ENCODE results near the gene NLE1.

NLE1 gene

DNA sequence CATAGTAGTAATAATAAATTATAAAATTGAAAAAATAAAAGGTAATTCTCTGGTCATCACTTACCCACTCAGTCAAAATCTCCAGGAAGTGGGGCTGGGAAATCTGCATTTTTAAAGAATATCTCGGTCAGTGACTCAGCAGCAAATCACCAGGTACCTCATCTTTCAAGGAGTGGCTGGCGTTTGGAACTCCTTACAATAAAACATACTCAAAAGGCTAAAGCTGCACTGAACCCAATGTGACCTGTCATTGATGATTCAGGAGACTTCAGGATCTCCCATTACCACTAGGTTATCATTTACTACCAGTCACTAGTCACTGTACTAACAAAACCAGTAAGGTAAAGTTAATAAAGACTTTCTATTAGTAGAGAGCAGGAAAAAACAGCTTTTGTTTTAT is 57.1 kb downstream of the NLE1 start:
- DNase-seq, result peak; percentile 47

DNA sequence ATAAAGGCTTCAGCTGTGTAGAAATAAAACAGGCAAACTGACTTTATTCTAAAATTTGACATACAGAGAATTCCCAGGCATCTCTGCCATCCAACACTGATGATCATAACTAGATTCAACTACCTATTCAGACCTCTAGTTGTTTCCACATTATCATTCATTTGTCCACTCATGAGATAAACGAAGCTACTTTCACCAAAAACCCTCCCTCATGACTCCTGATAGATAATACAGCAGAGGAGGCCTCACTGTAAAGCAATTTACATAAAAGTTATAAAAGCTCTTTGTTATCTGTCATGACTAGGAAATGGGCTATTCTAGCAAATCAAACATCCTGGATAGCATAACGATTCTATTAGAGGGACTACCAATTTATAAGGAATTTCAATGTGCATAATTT is 59.0 kb downstream of the NLE1 start:
- DNase-seq, result no peak

DNA sequence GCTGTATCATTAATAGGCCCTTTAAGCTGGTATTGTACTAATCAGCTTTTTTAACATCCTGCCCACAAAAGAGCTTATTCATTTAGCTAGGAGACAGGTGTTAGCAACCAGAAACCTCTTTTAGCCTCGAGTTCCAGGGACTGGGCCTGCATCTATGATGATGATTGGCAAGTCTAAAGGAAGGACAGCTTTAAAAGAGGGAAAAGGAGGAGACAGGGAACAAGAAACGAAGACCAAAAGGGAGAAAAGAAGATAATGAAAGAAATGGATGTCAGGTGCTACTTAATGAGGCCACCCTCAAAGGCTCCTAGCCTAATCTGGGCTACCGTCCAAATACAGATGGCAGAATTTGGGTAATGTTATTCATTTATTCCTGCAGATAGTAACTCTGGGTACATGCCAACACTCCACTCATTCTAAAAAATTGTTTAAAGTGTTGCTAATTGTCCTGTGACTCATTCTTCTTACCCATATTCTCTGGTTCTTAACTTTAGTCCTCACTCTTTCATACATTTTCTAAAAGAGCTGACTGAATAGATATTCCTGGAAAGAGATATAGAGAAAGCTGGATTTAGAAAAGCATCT is 59.9 kb downstream of the NLE1 start:
- peak; percentile 72 for DNase-seq

DNA sequence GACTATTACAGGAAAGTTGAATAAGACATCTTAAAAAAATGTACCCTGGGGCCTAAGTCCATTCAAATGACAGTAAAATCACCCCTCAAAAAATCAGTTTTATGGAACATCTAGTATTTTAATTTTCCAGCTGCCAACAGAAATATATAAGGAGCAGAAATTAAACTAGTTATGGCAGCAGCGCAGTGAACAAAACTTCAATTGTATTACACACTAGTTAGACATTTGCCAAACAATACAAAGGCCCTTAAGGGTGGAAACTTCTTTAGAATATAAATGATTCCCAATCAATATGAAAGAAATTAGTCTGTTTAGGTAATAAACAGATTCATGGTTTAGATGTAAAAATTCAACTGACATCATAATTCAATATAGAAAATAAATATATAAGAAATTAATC is 60.5 kb downstream of the NLE1 start:
- DNase-seq, result no peak

DNA sequence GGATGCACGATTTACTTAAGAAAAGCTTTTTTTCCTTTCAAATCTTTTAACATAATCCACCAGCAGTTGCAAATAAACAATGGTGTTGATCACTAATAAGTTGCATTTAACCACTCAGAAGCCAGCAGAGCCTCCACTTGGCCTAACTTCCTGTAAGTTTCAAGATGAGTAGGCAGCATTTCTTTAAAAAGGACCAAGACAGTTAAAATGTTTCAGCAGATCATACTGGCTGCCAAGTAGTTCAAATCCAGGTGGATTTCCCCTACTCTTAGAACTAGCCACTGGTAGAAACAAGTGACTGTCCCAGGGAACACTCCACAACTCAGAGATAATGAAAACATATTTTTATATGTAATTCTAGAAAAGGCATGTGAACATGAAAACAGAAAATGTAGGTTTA is 61.6 kb downstream of the NLE1 start:
- DNase-seq, result peak; percentile 84

DNA sequence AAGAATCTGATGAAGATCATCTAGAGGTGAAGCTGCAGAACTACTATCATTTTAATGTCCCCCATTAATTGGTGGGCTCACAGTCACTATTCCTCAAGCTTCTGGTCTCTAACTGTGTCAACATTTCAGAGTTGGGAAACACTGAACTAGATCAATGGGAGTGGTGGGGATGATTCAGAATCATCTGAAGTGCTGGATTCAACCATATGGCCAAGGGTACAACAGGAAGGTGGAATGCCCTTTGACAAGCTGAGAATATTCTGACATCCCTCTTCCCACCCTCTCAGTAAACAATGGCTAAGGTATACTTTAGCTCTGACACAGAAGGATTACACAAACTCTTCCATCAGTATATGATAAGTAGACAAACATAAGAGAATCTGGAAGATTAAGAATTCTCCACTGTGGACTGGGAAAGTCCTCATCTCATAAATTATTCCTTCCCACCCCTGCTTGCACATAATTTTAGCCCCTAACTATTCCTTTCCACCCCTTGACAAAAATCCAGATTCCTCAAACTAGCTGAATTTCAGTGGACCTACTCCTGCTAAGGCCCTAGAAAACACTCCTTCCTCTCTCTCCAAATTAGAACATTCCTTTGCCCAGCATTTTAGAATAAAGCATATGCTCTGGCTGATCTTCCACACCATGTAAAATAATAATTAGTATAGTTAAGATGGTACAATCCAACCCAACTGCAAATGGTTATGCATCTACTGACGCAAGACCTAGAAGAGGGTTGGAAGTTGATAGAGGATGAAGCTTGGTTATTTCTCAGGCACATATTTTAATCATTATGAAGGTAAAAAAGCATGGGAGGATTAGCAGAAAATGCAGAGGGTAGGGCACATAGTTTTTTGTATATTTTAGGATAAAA is 62.3 kb downstream of the NLE1 start:
- DNase-seq, result no peak

Measured in activated CD4-positive, alpha-beta T cell treated with anti-CD3 and anti-CD28 coated beads, Interleukin-2, Interleukin-6, amounts not matched to agents 100 ng/mL and 50 ng/mL, durations not matched to agents 16 hours and 8 hours (primary cell).